A549 (cell line): Measurements from ENCODE around the gene CINP. TPM values are rescaled to one million over a fixed set of nuclear protein-coding genes. Genes with fewer than 3 reads are reported as not detected.

Experiments used
- ATAC-seq, 2 experiments: fragments of 200-7000 bp in 1 of 2; fragments of >200 bp in 1 of 2; cut with Nextera tagmentation in 1 of 2; cut with Tn5 transposase in 1 of 2; 3 replicates each; pipeline versions ENCODE4 v1.8.0 to v1.9.1; 2018 to 2020; ENCODE audit warnings: mild to moderate bottlenecking in 1 of 2, moderate library complexity in 1 of 2
- CTCF ChIA-PET: fragments of 300-600 bp; sonication (Branson Sonifier 250); formaldehyde crosslinking; extraction: SDS; loops from one replicate; lab custom pipeline; 2021; ENCODE audit warnings: antibody characterized with exemption, inconsistent platforms; lab: Yijun Ruan, JAX
- POLR2A ChIA-PET: fragments of 350-600 bp; formaldehyde crosslinking; extraction: SDS; loops from one replicate; lab custom pipeline; 2021; ENCODE audit warnings: antibody characterized with exemption, inconsistent platforms; lab: Yijun Ruan, JAX
- DNase-seq, 2 experiments: peaks; one replicate each; pipeline versions ENCODE4 v3.0.0 to v3.0.0-alpha.2; 2011 to 2016; ENCODE audit warnings: low read depth in 1 of 2, low spot score in 1 of 2
- FAIRE-seq: peaks from 2 replicates; lab custom pipeline; 2011; peaks lifted over from hg19 to GRCh38; lab: Jason Lieb, UNC
- H3K27ac ChIP-seq, 2 experiments: fragments of >200 bp; sonication (Bioruptor Twin); formaldehyde crosslinking; 3 replicates each; pipeline ENCODE4 v1.5.1; 2016 to 2017
- H3K4me1 ChIP-seq: fragments of >200 bp; sonication (Bioruptor Twin); formaldehyde crosslinking; 3 replicates; pipeline ENCODE4 v1.6.1; 2016
- H3K4me2 ChIP-seq: fragments of >200 bp; sonication (Bioruptor Twin); formaldehyde crosslinking; 3 replicates; pipeline ENCODE4 v1.6.1; 2016
- H3K4me3 ChIP-seq: fragments of >200 bp; sonication (Bioruptor Twin); formaldehyde crosslinking; 3 replicates; pipeline ENCODE4 v1.5.1; 2016
- H3K9me3 ChIP-seq: fragments of >200 bp; sonication (Bioruptor Twin); formaldehyde crosslinking; 3 replicates; pipeline ENCODE4 v1.6.1; 2016
- BCL3 ChIP-seq: fragments of >200 bp; sonication (Bioruptor Twin); formaldehyde crosslinking; IDR thresholded peaks from 3 replicates; pipeline ENCODE4 v1.6.1; 2016
- BHLHE40 ChIP-seq: IDR thresholded peaks from 2 replicates; pipeline ENCODE4 v1.6.1; 2012; ENCODE audit warnings: low read depth, low read length, inconsistent platforms
- CEBPB ChIP-seq, 2 experiments: fragments of >200 bp in 1 of 2; sonication (Bioruptor Twin) in 1 of 2; formaldehyde crosslinking in 1 of 2; IDR thresholded peaks; 2 replicates each; pipeline ENCODE4 v1.6.1; 2012 to 2016
- E2F6 ChIP-seq: IDR thresholded peaks from 2 replicates; pipeline ENCODE4 v1.6.1; 2012; ENCODE audit warnings: low read depth, borderline replicate concordance
- EP300 ChIP-seq, 2 experiments: fragments of >200 bp; sonication (Bioruptor Twin); formaldehyde crosslinking; IDR thresholded peaks; 2 replicates in 1 of 2; 3 replicates in 1 of 2; pipeline ENCODE4 v1.6.1; 2016 to 2017
- ESRRA ChIP-seq: fragments of 150-350 bp; IDR thresholded peaks from 2 replicates; pipeline ENCODE4 v1.6.1; 2014; ENCODE audit warnings: mild to moderate bottlenecking, low read length, borderline replicate concordance
- FOSB ChIP-seq: fragments of 250-450 bp; sonication (Bioruptor Pico); IDR thresholded peaks from 2 replicates; pipeline ENCODE4 v1.5.0; 2020; ENCODE audit warnings: mild to moderate bottlenecking, moderate library complexity
- PBX3 ChIP-seq: IDR thresholded peaks from 2 replicates; pipeline ENCODE4 v1.6.1; 2012
- PHF8 ChIP-seq: fragments of 200-600 bp; sonication (generic); IDR thresholded peaks from 2 replicates; pipeline ENCODE4 v1.6.1; 2016; ENCODE audit warnings: low read depth, mild to moderate bottlenecking, antibody characterized with exemption, moderate library complexity, borderline replicate concordance
- POLR2A ChIP-seq: IDR thresholded peaks from 2 replicates; pipeline ENCODE4 v1.6.1; 2012; ENCODE audit warnings: mild to moderate bottlenecking, low read length
- RARB ChIP-seq: fragments of 250-450 bp; sonication (Bioruptor Pico); IDR thresholded peaks from 2 replicates; pipeline ENCODE4 v1.8.0; 2021; ENCODE audit warnings: mild to moderate bottlenecking, moderate library complexity
- REST ChIP-seq: fragments of 200-600 bp; sonication (generic); IDR thresholded peaks from 2 replicates; pipeline ENCODE4 v1.6.1; 2016; ENCODE audit warnings: antibody characterized with exemption, mild to moderate bottlenecking, moderate library complexity
- SMC3 ChIP-seq: fragments of >200 bp; sonication (Bioruptor Twin); formaldehyde crosslinking; IDR thresholded peaks from 3 replicates; pipeline ENCODE4 v1.6.1; 2018; ENCODE audit warnings: inconsistent platforms
- SREBF2 ChIP-seq: fragments of 450-650 bp; IDR thresholded peaks from 2 replicates; pipeline ENCODE4 v1.6.1; 2014; ENCODE audit warnings: mild to moderate bottlenecking, moderate library complexity
- TP53 ChIP-seq: fragments of 250-450 bp; sonication (Bioruptor Pico); IDR thresholded peaks from 2 replicates; pipeline ENCODE4 v1.5.0; 2021; ENCODE audit warnings: mild to moderate bottlenecking, moderate library complexity
- ZC3H11A ChIP-seq: fragments of 450-650 bp; IDR thresholded peaks from 2 replicates; pipeline ENCODE4 v1.6.1; 2014; ENCODE audit warnings: antibody characterized with exemption, mild to moderate bottlenecking
- ZNF302 ChIP-seq: fragments of 250-450 bp; sonication (Bioruptor Pico); IDR thresholded peaks from 2 replicates; pipeline ENCODE4 v1.9.0; 2021; ENCODE audit warnings: inconsistent platforms, mild to moderate bottlenecking, moderate library complexity
- WGBS: methylation state at CpG from one replicate; pipeline ENCODE4 v1.1.6; 2017; ENCODE audit errors: missing lambda C conversion rate; 5-methylcytosine and 5-hydroxymethylcytosine counted together
- polyA plus RNA-seq, 4 experiments: library from polyadenylated mRNA; depleted of rRNA in 3 of 4; stranded (reverse); fragments of >200 nt; fragmentation: RNase III in 1 of 4; extraction: RNeasy Plus Mini Kit Qiagen cat#74134 plus additional on column Dnase treatment in 1 of 4; gene quantifications; 2 replicates in 3 of 4; 3 replicates in 1 of 4; pipeline ENCODE4 v1.2.3, GENCODE V29; 2011 to 2017
- TF ChIP-seq, protein P1 (sequence below): fragments of >200 bp; sonication (Bioruptor Twin); formaldehyde crosslinking; IDR thresholded peaks from 3 replicates; pipeline ENCODE4 v1.5.1; 2016
- TF ChIP-seq, protein P2 (sequence below): fragments of 250-450 bp; sonication (Bioruptor Pico); IDR thresholded peaks from 2 replicates; pipeline ENCODE4 v1.5.0; 2020; ENCODE audit warnings: low read depth, mild to moderate bottlenecking, moderate library complexity
- TF ChIP-seq, protein P3 (sequence below): fragments of >200 bp; sonication (Bioruptor Twin); formaldehyde crosslinking; IDR thresholded peaks from 2 replicates; pipeline ENCODE4 v1.6.1; 2016

Gene CINP
- polyA plus RNA-seq, 2 of the 4 experiments (the other 2 are of a cell fraction) = 59.9 to 74.6 TPM

- Histone ChIP-seq H3K4me1 (no peaks in the 10 kb centered on the region), H3K27ac (no peak overlapping the region), H3K4me2 (no peak overlapping the region), H3K4me3 (no peak overlapping the region), H3K9me3 (no peaks in the 10 kb centered on the region)
- ATAC-seq = no peak
- POLR2A ChIA-PET = no interaction called here
- FAIRE-seq = no peak
- TF ChIP-seq, protein P1, sequence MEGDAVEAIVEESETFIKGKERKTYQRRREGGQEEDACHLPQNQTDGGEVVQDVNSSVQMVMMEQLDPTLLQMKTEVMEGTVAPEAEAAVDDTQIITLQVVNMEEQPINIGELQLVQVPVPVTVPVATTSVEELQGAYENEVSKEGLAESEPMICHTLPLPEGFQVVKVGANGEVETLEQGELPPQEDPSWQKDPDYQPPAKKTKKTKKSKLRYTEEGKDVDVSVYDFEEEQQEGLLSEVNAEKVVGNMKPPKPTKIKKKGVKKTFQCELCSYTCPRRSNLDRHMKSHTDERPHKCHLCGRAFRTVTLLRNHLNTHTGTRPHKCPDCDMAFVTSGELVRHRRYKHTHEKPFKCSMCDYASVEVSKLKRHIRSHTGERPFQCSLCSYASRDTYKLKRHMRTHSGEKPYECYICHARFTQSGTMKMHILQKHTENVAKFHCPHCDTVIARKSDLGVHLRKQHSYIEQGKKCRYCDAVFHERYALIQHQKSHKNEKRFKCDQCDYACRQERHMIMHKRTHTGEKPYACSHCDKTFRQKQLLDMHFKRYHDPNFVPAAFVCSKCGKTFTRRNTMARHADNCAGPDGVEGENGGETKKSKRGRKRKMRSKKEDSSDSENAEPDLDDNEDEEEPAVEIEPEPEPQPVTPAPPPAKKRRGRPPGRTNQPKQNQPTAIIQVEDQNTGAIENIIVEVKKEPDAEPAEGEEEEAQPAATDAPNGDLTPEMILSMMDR = no peak
- no peak for TF ChIP-seq TP53 (CRISPR knock-in tag)
- TF ChIP-seq RARB = no peak
- no peak for TF ChIP-seq E2F6
- TF ChIP-seq PHF8 = no peak
- no peak for DNase-seq
- CTCF ChIA-PET = no interaction called here
- 91% methylated on average over 4 of the region's 4 CpGs for WGBS
Observed at GRCh38 chr14:102346645-102347044, 16.0 kb downstream of the CINP start.

- POLR2A ChIA-PET = no interaction called here
- ATAC-seq (no peak), FAIRE-seq (no peak)
Observed at GRCh38 chr14:102345232-102345631, 17.5 kb downstream of the CINP start.

More at GRCh38 chr14:102345232-102345631, 17.5 kb downstream of the CINP start:
- no peak for TF ChIP-seq EP300 (IDR thresholded peaks at IDR 0.05)
- TF ChIP-seq ESRRA = no peak
- no peak for TF ChIP-seq TP53 (CRISPR knock-in tag)
- no peak for TF ChIP-seq BCL3
- TF ChIP-seq, protein P2, sequence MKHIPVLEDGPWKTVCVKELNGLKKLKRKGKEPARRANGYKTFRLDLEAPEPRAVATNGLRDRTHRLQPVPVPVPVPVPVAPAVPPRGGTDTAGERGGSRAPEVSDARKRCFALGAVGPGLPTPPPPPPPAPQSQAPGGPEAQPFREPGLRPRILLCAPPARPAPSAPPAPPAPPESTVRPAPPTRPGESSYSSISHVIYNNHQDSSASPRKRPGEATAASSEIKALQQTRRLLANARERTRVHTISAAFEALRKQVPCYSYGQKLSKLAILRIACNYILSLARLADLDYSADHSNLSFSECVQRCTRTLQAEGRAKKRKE (CRISPR knock-in tag) = no peak
- no peak for TF ChIP-seq SMC3
- no peak for TF ChIP-seq ZNF302 (CRISPR knock-in tag)
- no peak for TF ChIP-seq REST
- no peak for TF ChIP-seq BHLHE40
- no peak for TF ChIP-seq SREBF2
- no peak for TF ChIP-seq POLR2A
- no peak for TF ChIP-seq ZC3H11A
- no peak for TF ChIP-seq CEBPB (IDR thresholded peaks at IDR 0.05)
- TF ChIP-seq FOSB (CRISPR knock-in tag) = no peak
- TF ChIP-seq PBX3 = no peak
- TF ChIP-seq, protein P3, sequence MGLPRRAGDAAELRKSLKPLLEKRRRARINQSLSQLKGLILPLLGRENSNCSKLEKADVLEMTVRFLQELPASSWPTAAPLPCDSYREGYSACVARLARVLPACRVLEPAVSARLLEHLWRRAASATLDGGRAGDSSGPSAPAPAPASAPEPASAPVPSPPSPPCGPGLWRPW = no peak
- TF ChIP-seq, all 56 proteins: peak for 0
- CTCF ChIA-PET = no interaction called here
- 79% methylated on average over 3 of the region's 3 CpGs for WGBS
- Histone ChIP-seq H3K27ac (no peak overlapping the region), H3K9me3 (no peaks in the 10 kb centered on the region), H3K4me1 (no peaks in the 10 kb centered on the region), H3K4me2 (no peak overlapping the region), H3K4me3 (no peak overlapping the region)
- DNase-seq = no peak
